Left lobe of liver (tissue), 2 donors: Measurements from ENCODE around the gene FAAP20. TPM values are rescaled to one million over a fixed set of nuclear protein-coding genes. Genes with fewer than 3 reads are reported as not detected.
A peak's percentile ranks its signal among the peaks of the same experiment; 100 is the strongest.

Experiments
- ATAC-seq: fragments of 200-7000 bp; cut with Tn5 transposase; one replicate; pipeline ENCODE4 v1.9.1; 2020; ENCODE audit warnings: mild to moderate bottlenecking, moderate library complexity
- DNase-seq: peaks from one replicate; pipeline ENCODE4 v3.0.0-alpha.2; 2020; ENCODE audit warnings: low spot score
- total RNA-seq: library from RNA; stranded (reverse); gene quantifications from one replicate; pipeline ENCODE4 v1.2.1, GENCODE V29; 2021
- donor health status: DM: no; HTN: no; CAD: no; lungs with moderate emphysema.
- donor health status: DM: no; HTN: yes; CAD: no.

The FAAP20 gene
- total RNA-seq = 24.8 TPM

GRCh38 chr1:2194319-2194897 lies at the start of gene FAAP20:
FAAP20 (minus strand) TSS chr1:2194772; CDS start chr1:2194749, 23 bp downstream.
- ATAC-seq (peak; percentile 58), DNase-seq (no peak)

- DNase-seq (peak; percentile 80), ATAC-seq (peak; percentile 45)
Measured at GRCh38 chr1:2242814-2243725, 48.5 kb upstream of the FAAP20 start.

DNA sequence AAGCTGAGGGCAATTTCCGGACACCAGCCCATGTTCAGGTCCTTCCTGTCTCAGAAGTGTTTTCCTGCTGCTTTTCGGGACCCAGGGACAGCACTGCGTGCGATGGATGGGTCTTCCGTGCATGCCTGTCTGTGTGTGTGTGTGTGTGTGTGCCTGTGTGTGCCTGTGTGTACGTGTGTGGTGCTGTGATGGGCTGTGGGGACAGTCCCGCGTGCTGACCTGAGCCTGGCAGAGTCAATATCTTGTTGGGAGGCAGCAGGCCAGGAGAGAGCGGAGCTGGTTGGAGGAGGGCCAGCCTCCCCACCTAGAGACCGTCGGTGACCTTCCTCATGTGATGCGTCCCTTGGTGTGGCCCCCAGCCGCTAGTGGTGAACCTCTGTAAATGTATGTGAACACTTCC lies 47.2 kb upstream of the FAAP20 start:
- DNase-seq = no peak
- ATAC-seq = peak; percentile 4

DNA sequence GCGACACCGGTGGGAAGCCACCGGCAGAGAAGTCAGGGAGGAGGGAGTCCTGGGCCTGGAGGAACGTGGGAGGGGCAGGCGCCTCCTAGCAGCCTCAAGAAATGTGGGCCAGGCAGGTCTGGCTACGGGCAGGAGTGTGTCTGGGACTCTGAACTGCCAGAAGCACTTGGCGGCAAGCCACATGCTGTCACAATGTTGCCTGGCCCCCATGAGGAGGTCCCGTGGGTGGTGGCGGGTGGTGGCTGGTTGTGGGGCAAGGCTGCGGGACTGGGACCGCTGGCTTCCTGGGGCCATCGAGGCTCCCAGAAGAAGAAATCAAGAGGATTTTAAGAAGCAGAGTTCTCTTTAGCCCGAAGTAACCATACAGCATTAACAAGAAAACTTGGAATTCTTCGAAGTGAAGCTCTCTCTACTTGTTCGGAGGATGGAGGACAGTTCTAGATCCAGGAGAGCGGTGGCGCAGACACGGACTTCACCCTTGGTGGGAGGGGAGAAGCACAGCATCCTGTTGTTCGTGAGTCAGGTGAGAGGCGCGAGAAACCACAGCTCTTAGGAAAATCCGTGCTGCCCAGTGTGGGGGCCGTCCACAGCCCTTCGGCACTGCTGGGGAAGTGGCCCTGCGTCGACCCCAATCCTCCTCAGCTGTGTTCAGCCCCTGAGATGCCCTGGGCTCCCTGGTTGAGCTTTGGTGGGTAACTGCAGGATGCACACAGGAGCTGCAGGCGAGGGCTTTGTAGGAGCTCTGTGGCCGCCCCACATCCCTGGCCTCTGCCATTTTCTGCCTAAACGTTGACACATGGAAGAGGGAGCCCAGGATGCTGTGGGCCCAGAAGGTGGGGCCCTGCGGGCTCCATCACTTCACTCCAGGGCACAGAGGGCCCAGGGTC lies 45.9 kb upstream of the FAAP20 start:
- peak; percentile 61 for ATAC-seq
- peak; percentile 95 for DNase-seq

DNA sequence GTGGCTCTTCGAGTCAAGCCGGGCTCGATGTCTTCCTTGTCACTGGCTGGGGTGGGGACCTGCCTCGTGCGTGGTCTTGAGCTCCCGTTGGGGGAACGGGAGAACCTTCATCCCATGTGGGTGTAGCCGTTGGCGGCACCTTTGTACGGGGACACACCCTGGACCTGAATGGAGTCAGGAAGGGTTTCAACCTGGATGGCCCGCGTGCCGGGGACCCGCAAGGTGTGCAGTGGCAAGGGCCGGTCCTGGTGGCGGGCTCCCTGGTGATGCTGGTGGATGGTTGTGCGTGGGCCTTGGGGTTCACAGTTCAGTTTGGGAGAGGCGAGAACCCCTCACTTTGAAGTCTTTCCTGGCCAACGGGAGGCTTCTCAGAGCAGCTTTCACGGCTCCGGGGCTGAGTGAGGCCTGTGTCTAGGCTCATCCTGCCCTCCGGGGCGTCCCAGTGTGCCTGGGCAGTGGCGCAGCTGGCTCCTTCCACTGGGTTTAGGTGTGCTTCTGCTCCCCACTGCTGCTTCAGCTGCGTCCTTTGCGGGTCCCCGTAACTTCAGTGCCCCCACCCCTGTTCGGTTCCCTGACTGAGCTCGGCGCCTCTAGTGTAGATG lies 44.9 kb upstream of the FAAP20 start:
- ATAC-seq = no peak

DNA sequence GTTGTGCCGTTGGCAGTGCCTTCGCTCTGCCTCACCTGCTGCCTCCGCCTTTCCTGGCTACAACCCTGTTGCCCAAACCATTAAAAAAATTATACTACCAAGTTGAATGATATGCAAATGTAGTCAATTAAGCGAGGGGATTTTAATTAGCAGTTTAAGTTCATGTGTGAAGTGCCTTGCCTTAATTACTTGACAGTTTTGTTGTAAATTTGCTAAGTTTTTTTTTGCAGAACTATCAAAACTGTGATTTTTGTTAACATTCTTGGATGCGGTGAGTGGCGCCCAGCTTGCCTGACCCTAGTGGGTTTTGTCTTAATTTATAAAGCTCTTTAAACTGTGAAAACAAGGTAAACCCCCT lies 44.4 kb upstream of the FAAP20 start:
- no peak for DNase-seq
- no peak for ATAC-seq

More for the DNA sequence above, 44.9 kb upstream of the FAAP20 start:
- DNase-seq = peak; percentile 45

GRCh38 chr1:2238361-2239012 lies 43.9 kb upstream of the FAAP20 start:
- DNase-seq (peak; percentile 87), ATAC-seq (peak; percentile 65)

DNA sequence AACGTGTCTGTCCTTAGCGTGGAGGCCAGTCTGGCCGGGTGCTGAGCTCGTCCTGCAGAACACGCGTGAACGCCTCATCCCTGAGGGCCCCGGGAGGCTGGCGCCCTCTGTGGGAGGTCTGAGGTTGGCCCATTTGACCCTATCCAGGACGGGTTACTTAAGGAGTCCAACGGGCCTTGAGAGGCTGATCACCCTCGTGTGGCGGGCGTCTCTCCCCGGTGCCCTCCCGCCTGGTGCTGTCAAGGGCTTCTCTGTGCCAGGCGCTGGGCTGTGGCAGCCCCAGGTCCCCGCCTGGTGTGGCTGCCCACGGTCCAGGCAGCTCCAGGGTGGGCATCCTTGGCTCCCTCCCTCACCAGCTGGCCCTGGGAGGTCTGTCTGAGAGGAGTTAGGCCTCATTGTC lies 43.2 kb upstream of the FAAP20 start:
- no peak for ATAC-seq
- DNase-seq = peak; percentile 45

- no peak for DNase-seq
- ATAC-seq = no peak
Measured at GRCh38 chr1:2236695-2237677, 42.4 kb upstream of the FAAP20 start.

- DNase-seq = peak; percentile 45
- no peak for ATAC-seq
Measured at GRCh38 chr1:2235300-2235998, 40.9 kb upstream of the FAAP20 start.

DNA sequence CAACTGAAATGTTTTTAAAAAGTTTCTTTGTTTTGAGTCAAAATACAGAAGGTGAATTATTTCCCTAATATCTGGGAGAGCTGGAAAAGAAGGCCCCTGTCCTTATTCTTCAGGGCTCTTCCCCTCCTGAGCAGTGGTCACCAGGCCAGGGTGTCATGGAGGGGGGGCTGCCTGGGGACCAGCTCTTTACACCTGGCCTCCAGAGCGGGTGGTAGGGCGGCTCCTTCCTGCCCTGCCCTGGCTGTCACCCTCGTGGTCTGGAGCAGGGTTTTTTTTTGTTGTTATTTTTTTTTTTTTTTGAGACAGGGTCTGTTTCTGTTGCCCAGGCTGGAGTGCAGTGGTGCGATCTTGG lies 40.2 kb upstream of the FAAP20 start:
- ATAC-seq (peak; percentile 11), DNase-seq (peak; percentile 70)

GRCh38 chr1:2233997-2234761 lies 39.6 kb upstream of the FAAP20 start:
- ATAC-seq = peak; percentile 52
- peak; percentile 93 for DNase-seq

GRCh38 chr1:2233468-2233867 lies 38.9 kb upstream of the FAAP20 start:
- ATAC-seq (no peak), DNase-seq (no peak)

DNA sequence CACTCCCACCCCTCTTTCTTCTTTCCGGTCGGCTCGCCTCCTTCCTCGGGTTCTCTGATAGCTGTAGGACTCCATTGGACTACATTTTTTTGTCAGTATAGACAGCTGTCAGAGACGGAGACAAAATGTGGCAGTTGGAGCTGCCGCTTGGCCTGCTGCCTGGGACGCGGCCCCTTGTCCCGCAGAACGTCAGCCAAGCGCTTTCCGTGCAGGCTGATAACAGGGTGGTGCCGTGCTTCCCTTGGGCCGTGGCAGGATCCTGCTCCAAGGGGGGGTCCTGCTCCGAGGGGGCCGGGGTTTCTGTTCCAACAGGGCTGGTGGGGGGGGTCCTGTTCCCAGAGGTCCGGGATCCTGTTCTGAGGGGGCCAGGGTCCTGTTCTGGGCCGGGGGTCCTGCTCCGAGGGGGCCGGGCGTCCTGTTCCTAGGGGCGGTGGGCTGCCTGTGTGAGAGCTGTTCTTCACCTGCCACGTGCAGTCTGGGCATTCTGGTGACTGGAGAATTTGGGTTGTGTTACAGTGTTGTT lies 38.4 kb upstream of the FAAP20 start:
- DNase-seq (peak; percentile 77), ATAC-seq (peak; percentile 9)

DNA sequence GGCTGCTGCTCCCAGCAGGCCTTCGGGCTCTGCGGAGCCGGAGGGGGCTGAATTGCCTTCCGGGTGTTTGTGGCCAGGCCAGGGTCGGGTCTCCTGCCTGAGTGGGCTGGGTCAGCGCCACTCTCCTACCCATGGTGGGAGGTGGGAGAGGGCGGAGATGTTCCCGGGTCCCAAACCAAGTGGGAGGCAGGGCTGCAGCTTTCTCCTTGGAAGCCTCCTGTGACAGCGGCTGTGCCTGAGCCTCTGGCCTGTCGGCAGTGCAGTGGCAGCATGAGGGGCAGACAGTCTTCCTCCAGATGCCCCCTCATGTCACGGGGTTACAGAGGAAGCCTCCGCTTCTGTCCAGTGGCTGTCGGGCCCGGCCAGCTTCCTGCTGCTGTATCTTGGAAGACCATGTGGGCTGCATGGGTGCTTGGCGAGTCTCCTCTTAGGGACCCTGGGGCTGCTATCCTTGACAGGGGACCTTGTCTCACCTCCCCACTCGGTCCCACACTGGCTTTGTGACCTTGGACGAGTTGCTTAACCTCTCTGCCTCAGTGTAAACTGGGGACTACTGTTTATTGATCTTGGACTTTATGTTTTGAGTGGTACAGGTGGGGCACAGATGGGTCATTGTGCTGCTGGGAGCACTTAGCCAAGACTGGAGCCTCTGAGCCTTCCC lies 37.8 kb upstream of the FAAP20 start:
- no peak for DNase-seq
- peak; percentile 1 for ATAC-seq

GRCh38 chr1:2231532-2232254 lies 37.1 kb upstream of the FAAP20 start:
- ATAC-seq (peak; percentile 43), DNase-seq (peak; percentile 91)
